CD14-positive monocyte (primary cell): Measurements from ENCODE around the gene DENND1A. TPM values are rescaled to one million over a fixed set of nuclear protein-coding genes. Genes with fewer than 3 reads are reported as not detected.

Experiments
- DNase-seq, 3 donors: peaks; one replicate each; pipeline ENCODE4 v3.0.0-alpha.2; 2011 to 2022
- H2AFZ ChIP-seq: 2 replicates; pipeline ENCODE4 v1.6.0; 2012; ENCODE audit warnings: mild to moderate bottlenecking, low read depth, low read length, inconsistent platforms; ENCODE audit not compliant: insufficient read depth, poor library complexity, severe bottlenecking
- H3K27ac ChIP-seq, 2 donors: 1 replicate in 1 of 2; 2 replicates in 1 of 2; pipeline ENCODE4 v1.5.1; 2012 to 2013; ENCODE audit warnings: low read length in 2 of 2, control low read depth in 1 of 2, inconsistent platforms in 1 of 2, low read depth in 1 of 2, mild to moderate bottlenecking in 1 of 2
- H3K27me3 ChIP-seq, 2 donors: one replicate each; pipeline versions ENCODE4 v1.6.0 to v1.6.1; 2011 to 2013; ENCODE audit warnings: low read length in 2 of 2; ENCODE audit not compliant: control insufficient read depth in 2 of 2, insufficient read depth in 2 of 2
- H3K36me3 ChIP-seq, 2 donors: replicated peaks in 1 of 2; 1 replicate in 1 of 2; 2 replicates in 1 of 2; pipeline versions ENCODE4 v1.5.1 to v1.6.1; 2012 to 2013; ENCODE audit warnings: low read length in 2 of 2, control low read depth in 1 of 2, inconsistent platforms in 1 of 2, mild to moderate bottlenecking in 1 of 2; ENCODE audit not compliant: insufficient read depth in 2 of 2, control insufficient read depth in 1 of 2
- H3K4me1 ChIP-seq, 2 donors: 1 replicate in 1 of 2; 2 replicates in 1 of 2; pipeline versions ENCODE4 v1.5.1 to v1.6.1; 2012 to 2013; ENCODE audit warnings: low read length in 2 of 2, control low read depth in 1 of 2, inconsistent platforms in 1 of 2, mild to moderate bottlenecking in 1 of 2, moderate library complexity in 1 of 2; ENCODE audit not compliant: insufficient read depth in 2 of 2, control insufficient read depth in 1 of 2
- H3K4me2 ChIP-seq: replicated peaks from 2 replicates; pipeline ENCODE3; 2012; ENCODE audit warnings: low read length, moderate library complexity, mild to moderate bottlenecking; ENCODE audit not compliant: poor library complexity, severe bottlenecking; ENCODE audit errors: extremely low read depth
- H3K4me3 ChIP-seq, 3 experiments: fragments of 200-600 bp in 1 of 3; sonication (generic) in 1 of 3; replicated peaks in 1 of 3; 1 replicate in 2 of 3; 2 replicates in 1 of 3; pipeline ENCODE4 v1.5.1; 2011 to 2013; ENCODE audit warnings: low read length in 3 of 3, mild to moderate bottlenecking in 3 of 3, control low read depth in 2 of 3, low read depth in 2 of 3, inconsistent platforms in 1 of 3, moderate library complexity in 1 of 3
- H3K79me2 ChIP-seq: 2 replicates; pipeline ENCODE4 v1.6.0; 2012; ENCODE audit warnings: mild to moderate bottlenecking, control low read depth, inconsistent platforms, low read length, moderate library complexity; ENCODE audit not compliant: insufficient read depth
- H3K9ac ChIP-seq: 2 replicates; pipeline ENCODE4 v1.6.0; 2017; ENCODE audit warnings: low read length, mild to moderate bottlenecking; ENCODE audit not compliant: insufficient read depth, poor library complexity, severe bottlenecking
- H3K9me3 ChIP-seq, 2 donors: replicated peaks in 1 of 2; 1 replicate in 1 of 2; 2 replicates in 1 of 2; pipeline versions ENCODE4 v1.5.1 to v1.6.1; 2012 to 2013; ENCODE audit warnings: low read length in 2 of 2, control low read depth in 1 of 2; ENCODE audit not compliant: control insufficient read depth in 1 of 2, insufficient read depth in 1 of 2
- H4K20me1 ChIP-seq: 2 replicates; pipeline ENCODE4 v1.6.0; 2012; ENCODE audit warnings: mild to moderate bottlenecking, low read length, control low read depth, moderate library complexity; ENCODE audit not compliant: insufficient read depth
- H3K27ac Mint-ChIP-seq, 7 donors: one replicate each; pipeline ENCODE4 v1.8.0; 2020; ENCODE audit warnings: mild to moderate bottlenecking in 7 of 7, mixed read lengths in 7 of 7, moderate library complexity in 6 of 7, inconsistent platforms in 2 of 7
- H3K27me3 Mint-ChIP-seq, 3 donors: one replicate each; pipeline ENCODE4 v1.8.0; 2021 to 2022; ENCODE audit warnings: low read depth in 3 of 3, mild to moderate bottlenecking in 3 of 3, mixed read lengths in 3 of 3, moderate library complexity in 3 of 3, inconsistent platforms in 1 of 3
- H3K36me3 Mint-ChIP-seq, 2 donors: one replicate each; pipeline ENCODE4 v1.8.0; 2020; ENCODE audit warnings: mixed read lengths in 2 of 2, inconsistent platforms in 1 of 2, mild to moderate bottlenecking in 1 of 2
- H3K4me1 Mint-ChIP-seq: one replicate; pipeline ENCODE4 v1.8.0; 2020; ENCODE audit warnings: mild to moderate bottlenecking, mixed read lengths
- H3K4me3 Mint-ChIP-seq, 2 donors: one replicate each; pipeline ENCODE4 v1.8.0; 2020; ENCODE audit warnings: mild to moderate bottlenecking in 2 of 2, mixed read lengths in 2 of 2, moderate library complexity in 1 of 2
- H3K9me3 Mint-ChIP-seq, 7 donors: one replicate each; pipeline ENCODE4 v1.8.0; 2020 to 2022; ENCODE audit warnings: mixed read lengths in 7 of 7, mild to moderate bottlenecking in 6 of 7, moderate library complexity in 6 of 7, inconsistent platforms in 2 of 7
- WGBS: methylation state at CpG from one replicate; pipeline ENCODE4 v1.1.5; 2013; ENCODE audit warnings: missing lambda C conversion rate; ENCODE audit not compliant: insufficient coverage; 5-methylcytosine and 5-hydroxymethylcytosine counted together
- intact Hi-C, 2 donors: fragments of 100-400 bp; cut with micrococcal nuclease; formaldehyde crosslinking; loops; one replicate each; pipeline versions ENCODE4 v1.15.0 to v1.15.1; 2023
- polyA plus RNA-seq, 3 donors: library from polyadenylated mRNA; depleted of rRNA in 1 of 3; unstranded in 2 of 3; stranded (reverse) in 1 of 3; fragments of 300-500 nt in 2 of 3; fragments of >200 nt in 1 of 3; fragmentation: Illumina TruSeq in 2 of 3; gene quantifications; 1 replicate in 2 of 3; 2 replicates in 1 of 3; pipeline ENCODE4 v1.2.3, GENCODE V29; 2012 to 2021
- TF ChIP-seq, protein P1 (sequence below): fragments of 200-600 bp; IDR thresholded peaks from one replicate; pipeline ENCODE4 v1.8.0; 2022; ENCODE audit warnings: antibody characterized with exemption, mild to moderate bottlenecking

DENND1A gene
- polyA plus RNA-seq, 3 donors, result 24.8 to 73.0 (median 29.4) TPM

DNA sequence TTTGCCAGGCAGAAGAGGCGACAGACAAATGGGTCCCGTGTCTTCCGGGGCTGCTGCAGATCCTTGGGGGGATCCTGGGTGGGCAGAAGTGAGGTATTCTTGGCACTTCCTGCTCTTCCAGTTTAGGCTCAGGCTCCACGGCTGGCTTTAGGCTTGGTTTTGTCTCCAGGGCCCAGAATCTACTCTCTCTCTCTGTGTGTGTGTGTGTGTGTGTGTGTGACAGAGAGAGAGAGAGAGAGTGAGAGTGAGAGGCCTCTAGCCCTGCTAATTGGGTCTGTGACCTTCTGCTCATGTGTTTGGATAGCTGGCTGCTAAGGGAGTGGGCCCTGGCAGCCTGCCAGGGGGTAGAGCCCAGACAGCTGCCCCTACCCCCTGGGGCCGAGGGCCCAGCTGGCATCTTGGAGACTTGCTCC, 534.6 kb downstream of the DENND1A start:
- TF ChIP-seq, protein P1, sequence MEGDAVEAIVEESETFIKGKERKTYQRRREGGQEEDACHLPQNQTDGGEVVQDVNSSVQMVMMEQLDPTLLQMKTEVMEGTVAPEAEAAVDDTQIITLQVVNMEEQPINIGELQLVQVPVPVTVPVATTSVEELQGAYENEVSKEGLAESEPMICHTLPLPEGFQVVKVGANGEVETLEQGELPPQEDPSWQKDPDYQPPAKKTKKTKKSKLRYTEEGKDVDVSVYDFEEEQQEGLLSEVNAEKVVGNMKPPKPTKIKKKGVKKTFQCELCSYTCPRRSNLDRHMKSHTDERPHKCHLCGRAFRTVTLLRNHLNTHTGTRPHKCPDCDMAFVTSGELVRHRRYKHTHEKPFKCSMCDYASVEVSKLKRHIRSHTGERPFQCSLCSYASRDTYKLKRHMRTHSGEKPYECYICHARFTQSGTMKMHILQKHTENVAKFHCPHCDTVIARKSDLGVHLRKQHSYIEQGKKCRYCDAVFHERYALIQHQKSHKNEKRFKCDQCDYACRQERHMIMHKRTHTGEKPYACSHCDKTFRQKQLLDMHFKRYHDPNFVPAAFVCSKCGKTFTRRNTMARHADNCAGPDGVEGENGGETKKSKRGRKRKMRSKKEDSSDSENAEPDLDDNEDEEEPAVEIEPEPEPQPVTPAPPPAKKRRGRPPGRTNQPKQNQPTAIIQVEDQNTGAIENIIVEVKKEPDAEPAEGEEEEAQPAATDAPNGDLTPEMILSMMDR, result no peak

DNA sequence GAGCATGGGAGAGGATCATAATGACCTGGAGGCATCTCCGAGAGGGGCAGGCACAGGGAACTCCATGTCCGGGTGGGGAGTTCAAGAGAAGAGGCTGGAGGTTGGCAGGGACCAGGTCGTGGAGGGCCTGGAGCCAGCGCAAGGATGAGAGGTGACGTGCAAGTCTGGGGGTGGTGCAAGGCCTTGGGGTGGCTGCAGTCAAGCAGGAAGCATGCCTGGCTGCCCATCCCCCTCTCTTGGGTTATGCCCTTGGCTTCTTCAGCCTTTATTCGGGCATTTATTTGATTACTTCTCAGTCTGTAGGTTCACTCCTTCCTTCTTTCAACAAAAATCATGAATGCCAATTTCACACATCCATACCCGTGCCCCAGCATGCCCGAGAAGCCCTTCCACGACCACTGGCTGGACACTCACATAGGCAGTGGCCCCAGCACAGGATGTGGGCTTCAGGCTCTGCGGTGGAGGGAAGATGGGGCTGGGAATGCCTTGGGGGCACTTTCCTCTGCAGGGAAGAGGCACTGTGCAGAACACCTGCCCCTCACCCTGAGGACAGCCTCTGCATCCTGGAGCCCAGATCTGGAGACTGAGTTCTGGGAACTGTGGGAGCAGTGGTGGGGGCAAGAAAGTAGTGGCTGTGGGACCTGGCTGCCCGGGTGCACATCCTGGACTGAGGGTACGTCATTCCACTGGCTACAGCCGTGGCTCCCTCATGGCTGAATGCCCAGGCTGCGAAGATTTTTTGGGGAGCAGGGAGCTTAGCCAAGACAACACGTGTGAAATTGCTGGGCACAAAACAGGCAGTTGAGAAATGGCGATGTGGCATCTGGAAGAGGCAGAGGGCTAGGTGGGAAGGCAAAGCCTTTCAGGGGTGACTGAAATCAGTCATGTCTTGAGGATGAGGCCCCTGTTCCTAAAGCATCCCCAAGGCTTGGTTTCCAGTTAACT, 535.4 kb downstream of the DENND1A start:
- H3K4me1 ChIP-seq, result peaks cover 6 to 7% of the 10 kb centered on the region in 2 donors
- Mint-ChIP-seq H3K4me1 (peaks cover 8% of the 10 kb centered on the region), H3K27ac (peak overlapping the region in 2 of 7 donors; percentile 16 to 17), H3K27me3 (peaks cover 0 to 1% (median 0%) of the 10 kb centered on the region in 3 donors), H3K4me3 (no peak overlapping the region), H3K9me3 (peaks cover 0 to 10% (median 3%) of the 10 kb centered on the region in 7 donors), H3K36me3 (peaks cover 42 to 70% of the 10 kb centered on the region in 2 donors)
- peaks cover 14% of the 10 kb centered on the region for H4K20me1 ChIP-seq
- H3K9me3 ChIP-seq, result no peaks in the 10 kb centered on the region
- intact Hi-C loops, result no loop called here
- TF ChIP-seq, protein P1, result no peak
- no peak overlapping the region for H3K27ac ChIP-seq
- H3K27me3 ChIP-seq, result no peaks in the 10 kb centered on the region
- peaks cover 37 to 52% of the 10 kb centered on the region in 2 donors for H3K36me3 ChIP-seq
- H3K4me2 ChIP-seq, result no peak overlapping the region
- no peak for DNase-seq
- H3K4me3 ChIP-seq, result no peak overlapping the region
- 91% methylated on average over 13 of the region's 16 CpGs for WGBS
- H3K9ac ChIP-seq, result no peak overlapping the region
- no peaks in the 10 kb centered on the region for H3K79me2 ChIP-seq
- H2AFZ ChIP-seq, result no peak overlapping the region

More for the DNA sequence above, 534.6 kb downstream of the DENND1A start:
- no peak overlapping the region for H3K4me2 ChIP-seq
- peaks cover 47 to 77% of the 10 kb centered on the region in 2 donors for H3K36me3 Mint-ChIP-seq
- no peak overlapping the region for H3K4me3 Mint-ChIP-seq
- peaks cover 42 to 59% of the 10 kb centered on the region in 2 donors for H3K36me3 ChIP-seq
- H3K79me2 ChIP-seq, result no peaks in the 10 kb centered on the region
- H3K27ac ChIP-seq, result no peak overlapping the region
- intact Hi-C loops, result no loop called here
- no peak overlapping the region for H3K9ac ChIP-seq
- H3K27me3 ChIP-seq, result no peaks in the 10 kb centered on the region
- no peak for DNase-seq
- H3K27ac Mint-ChIP-seq, result peak overlapping the region in 2 of 7 donors; percentile 16 to 35
- H2AFZ ChIP-seq, result no peak overlapping the region
- no peaks in the 10 kb centered on the region for H3K9me3 ChIP-seq
- peaks cover 7% of the 10 kb centered on the region for H4K20me1 ChIP-seq
- no peaks in the 10 kb centered on the region for H3K4me1 ChIP-seq
- WGBS, result 76% methylated on average over 1 of the region's 5 CpGs
- H3K4me3 ChIP-seq, result no peak overlapping the region
- H3K27me3 Mint-ChIP-seq, result peaks cover 0 to 4% (median 1%) of the 10 kb centered on the region in 3 donors
- H3K4me1 Mint-ChIP-seq, result peaks cover under 1% of the 10 kb centered on the region
- peaks cover 0 to 10% (median 3%) of the 10 kb centered on the region in 7 donors for H3K9me3 Mint-ChIP-seq
